ENCODE measurements around the gene DSP. TPM values are rescaled to one million over a fixed set of nuclear protein-coding genes. Genes with fewer than 3 reads are reported as not detected.

Gene DSP
- total RNA-seq, 1 experiment from 2014 or later, result 20.1 TPM

- H3K36me3 ChIP-seq (ENCODE audit: control insufficient read depth, insufficient read depth, low read length), result no peaks in the 10 kb centered on the region
- no peaks in the 10 kb centered on the region; the same call in 1 of the 2 replicates for H3K27me3 ChIP-seq (ENCODE audit: control insufficient read depth, insufficient read depth, low read length)
- CTCF ChIA-PET, result no interaction called here
- POLR2A ChIA-PET, result no interaction called here
- ATAC-seq (no peak), DNase-seq (ENCODE audit: low read depth, low spot score) (no peak)
- TF ChIP-seq POLR2AphosphoS5 (IDR thresholded peaks at IDR 0.05; ENCODE audit: low read depth, low read length), result no peak
- no peak for TF ChIP-seq TCF7L2 (IDR thresholded peaks at IDR 0.05; ENCODE audit: low read depth, low read length)
- no peak for TF ChIP-seq CTCF (IDR thresholded peaks at IDR 0.05)
- TF ChIP-seq REST (IDR thresholded peaks at IDR 0.05; ENCODE audit: insufficient read depth in 1 of 2, low read depth in 2 of 2, low read length in 1 of 2), result no peak
- no peak for TF ChIP-seq SIN3A (IDR thresholded peaks at IDR 0.05; ENCODE audit: borderline replicate concordance, insufficient read depth, low read depth, low read length)
- no peak overlapping the region for H3K4me3 ChIP-seq (ENCODE audit: low read depth in 2 of 2, low read length in 2 of 2)
- no peaks in the 10 kb centered on the region for H3K9me3 ChIP-seq (ENCODE audit: control insufficient read depth, insufficient read depth, low read depth, low read length)
- in situ Hi-C loops (cut with HindIII; ENCODE audit: low pct_unique_long_range_greater_than_20kb, low sequenced_read_pairs), result no loop called here
- BruUV-seq (replicated peaks), result no TSS peak
- H3K27ac ChIP-seq (ENCODE audit: low read length), result no peak overlapping the region
- H3K4me1 ChIP-seq (ENCODE audit: control insufficient read depth, insufficient read depth, low read length), result no peaks in the 10 kb centered on the region; the same call in 1 of the 2 replicates
- intact Hi-C loops (cut with micrococcal nuclease; ENCODE audit: unreplicated experiment), result no loop called here
These were observed 43.9 kb downstream of the DSP start for GRCh38 chr6:7585287-7585930.

- DNase-seq (ENCODE audit: low read depth, low spot score) (no peak), ATAC-seq (no peak)
- H3K27ac ChIP-seq (ENCODE audit: low read length), result no peak overlapping the region
These were observed 46.2 kb downstream of the DSP start for GRCh38 chr6:7587631-7588100.

More at GRCh38 chr6:7587631-7588100, 46.2 kb downstream of the DSP start:
- in situ Hi-C loops (cut with HindIII; ENCODE audit: low pct_unique_long_range_greater_than_20kb, low sequenced_read_pairs), result no loop called here
- intact Hi-C loops (cut with micrococcal nuclease; ENCODE audit: unreplicated experiment), result no loop called here
- ChIA-PET CTCF (interaction anchor here (0.6 kb wide), 1 partner anchor 53 kb away, joined by 4 read pairs; no protein-coding TSS in a partner anchor), POLR2A (no interaction called here)
- peaks cover 8% of the 10 kb centered on the region for H3K4me1 ChIP-seq (ENCODE audit: control insufficient read depth, insufficient read depth, low read length)
- H3K9me3 ChIP-seq (ENCODE audit: control insufficient read depth, insufficient read depth, low read depth, low read length), result no peaks in the 10 kb centered on the region
- no peak overlapping the region for H3K4me3 ChIP-seq (ENCODE audit: low read depth in 2 of 2, low read length in 2 of 2)
- H3K27me3 ChIP-seq (ENCODE audit: control insufficient read depth, insufficient read depth, low read length), result no peaks in the 10 kb centered on the region; the same call in 1 of the 2 replicates
- no peak for TF ChIP-seq TCF7L2 (IDR thresholded peaks at IDR 0.05; ENCODE audit: low read depth, low read length)
- no peak for TF ChIP-seq CTCF (IDR thresholded peaks at IDR 0.05)
- no peak for TF ChIP-seq SIN3A (IDR thresholded peaks at IDR 0.05; ENCODE audit: borderline replicate concordance, insufficient read depth, low read depth, low read length)
- no peak for TF ChIP-seq REST (IDR thresholded peaks at IDR 0.05; ENCODE audit: insufficient read depth in 1 of 2, low read depth in 2 of 2, low read length in 1 of 2)
- TF ChIP-seq POLR2AphosphoS5 (IDR thresholded peaks at IDR 0.05; ENCODE audit: low read depth, low read length), result no peak
- H3K36me3 ChIP-seq (ENCODE audit: control insufficient read depth, insufficient read depth, low read length), result no peaks in the 10 kb centered on the region
- BruUV-seq (replicated peaks), result no TSS peak

All from Panc1 (cell line).